ENCODE data around the gene PGAP1. TPM values are rescaled to one million over a fixed set of nuclear protein-coding genes. Genes with fewer than 3 reads are reported as not detected.

Gene PGAP1
- total and polyA plus RNA-seq, 2 of the 8 experiments (the other 6 are each of a cell fraction or from before 2014, with no cell fraction given): 8.3 to 24.1 TPM

GRCh38 chr2:196974970-196975369 lies 48.5 kb upstream of the PGAP1 start (continued):
- TF ChIP-seq FOSL1 (IDR thresholded peaks at IDR 0.05; ENCODE audit: insufficient read depth, low read depth, low read length) (no peak), SP4 (IDR thresholded peaks at IDR 0.05; ENCODE audit: low read length) (no peak)

Measured in H1 (cell line).